Measurements from ENCODE around the gene C12orf56. TPM values are rescaled to one million over a fixed set of nuclear protein-coding genes. Genes with fewer than 3 reads are reported as not detected.

The C12orf56 gene
- total RNA-seq, 1 experiment from 2014 or later: 9.3 TPM

GRCh38 chr12:64427988-64428387, 37.4 kb upstream of the C12orf56 start:
- no peak for TF ChIP-seq CTCF (IDR thresholded peaks at IDR 0.05; ENCODE audit: insufficient read depth in 1 of 2, low read depth in 1 of 2, low read length in 1 of 2, severe bottlenecking in 1 of 2, unreplicated experiment in 1 of 2)
- CTCF ChIA-PET: no interaction called here
- DNase-seq: no peak
- Mint-ChIP-seq H3K27me3 (ENCODE audit: insufficient read depth, unreplicated experiment) (no peaks in the 10 kb centered on the region), H3K27ac (ENCODE audit: unreplicated experiment) (no peak overlapping the region), H3K9me3 (ENCODE audit: unreplicated experiment) (no peaks in the 10 kb centered on the region), H3K4me1 (ENCODE audit: low read depth, unreplicated experiment) (no peaks in the 10 kb centered on the region), H3K36me3 (ENCODE audit: insufficient read depth, unreplicated experiment) (peaks cover 100% of the 10 kb centered on the region), H3K4me3 (ENCODE audit: unreplicated experiment) (no peak overlapping the region)
- intact Hi-C loops (cut with micrococcal nuclease; ENCODE audit: unreplicated experiment): no loop called here
- BruUV-seq (replicated peaks): no TSS peak
- POLR2A ChIA-PET: interaction anchor here (0.7 kb wide), 1 partner anchor 48 kb away, joined by 3 read pairs; no protein-coding TSS in a partner anchor
- Histone ChIP-seq H3K4me1 (no peaks in the 10 kb centered on the region), H3K9me3 (no peaks in the 10 kb centered on the region), H3K36me3 (ENCODE audit: control insufficient read depth, insufficient read depth, low read length) (peaks cover 3% of the 10 kb centered on the region; the same call in 1 of the 2 replicates), H3K27me3 (replicated peaks; ENCODE audit: control insufficient read depth, insufficient read depth, low read length) (no peaks in the 10 kb centered on the region), H3K4me3 (ENCODE audit: low read depth, low read length) (no peak overlapping the region)

DNA sequence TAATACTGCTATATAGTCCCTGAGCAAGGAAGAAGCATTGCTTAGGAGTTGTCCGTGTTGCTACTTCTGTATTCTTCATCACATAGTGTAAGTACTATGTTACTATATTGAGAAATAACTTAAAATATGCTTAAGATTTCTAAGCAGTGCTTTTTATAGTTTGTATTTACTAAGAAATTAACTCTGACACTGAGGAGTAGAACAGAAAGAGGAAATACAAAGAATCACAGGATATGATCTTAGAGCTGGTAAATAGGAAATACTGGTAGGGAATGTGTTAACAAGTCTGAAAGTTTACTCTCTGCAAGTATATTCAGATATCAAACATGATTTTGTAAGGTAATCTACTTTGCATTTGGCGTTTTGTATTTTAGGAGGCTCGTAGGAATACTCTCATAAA, 29.1 kb upstream of the C12orf56 start:
- H3K4me3 Mint-ChIP-seq (ENCODE audit: unreplicated experiment): no peak overlapping the region
- no peaks in the 10 kb centered on the region for H3K9me3 Mint-ChIP-seq (ENCODE audit: unreplicated experiment)
- H3K9me3 ChIP-seq: no peaks in the 10 kb centered on the region
- H3K27me3 ChIP-seq (replicated peaks; ENCODE audit: control insufficient read depth, insufficient read depth, low read length): no peaks in the 10 kb centered on the region
- H3K4me1 ChIP-seq: no peaks in the 10 kb centered on the region
- TF ChIP-seq CTCF (IDR thresholded peaks at IDR 0.05; ENCODE audit: insufficient read depth in 1 of 2, low read depth in 1 of 2, low read length in 1 of 2, severe bottlenecking in 1 of 2, unreplicated experiment in 1 of 2): no peak
- POLR2A ChIA-PET: no interaction called here
- H3K4me1 Mint-ChIP-seq (ENCODE audit: low read depth, unreplicated experiment): no peaks in the 10 kb centered on the region
- H3K27me3 Mint-ChIP-seq (ENCODE audit: insufficient read depth, unreplicated experiment): no peaks in the 10 kb centered on the region
- H3K27ac Mint-ChIP-seq (ENCODE audit: unreplicated experiment): no peak overlapping the region
- DNase-seq: no peak
- no TSS peak for BruUV-seq (replicated peaks)
- H3K36me3 ChIP-seq (ENCODE audit: control insufficient read depth, insufficient read depth, low read length): no peaks in the 10 kb centered on the region; the same call in 1 of the 2 replicates
- no peak overlapping the region for H3K4me3 ChIP-seq (ENCODE audit: low read depth, low read length)
- CTCF ChIA-PET: no interaction called here
- peaks cover 93% of the 10 kb centered on the region for H3K36me3 Mint-ChIP-seq (ENCODE audit: insufficient read depth, unreplicated experiment)
- intact Hi-C loops (cut with micrococcal nuclease; ENCODE audit: unreplicated experiment): no loop called here

GRCh38 chr12:64418209-64418608, 27.7 kb upstream of the C12orf56 start:
- no peak for TF ChIP-seq CTCF (IDR thresholded peaks at IDR 0.05; ENCODE audit: insufficient read depth in 1 of 2, low read depth in 1 of 2, low read length in 1 of 2, severe bottlenecking in 1 of 2, unreplicated experiment in 1 of 2)
- Histone ChIP-seq H3K9me3 (no peaks in the 10 kb centered on the region), H3K27me3 (replicated peaks; ENCODE audit: control insufficient read depth, insufficient read depth, low read length) (no peaks in the 10 kb centered on the region), H3K4me1 (no peaks in the 10 kb centered on the region), H3K36me3 (ENCODE audit: control insufficient read depth, insufficient read depth, low read length) (no peaks in the 10 kb centered on the region; the same call in none of the 2 replicates), H3K4me3 (ENCODE audit: low read depth, low read length) (no peak overlapping the region)
- H3K27me3 Mint-ChIP-seq (ENCODE audit: insufficient read depth, unreplicated experiment): no peaks in the 10 kb centered on the region
- H3K9me3 Mint-ChIP-seq (ENCODE audit: unreplicated experiment): no peaks in the 10 kb centered on the region
- intact Hi-C loops (cut with micrococcal nuclease; ENCODE audit: unreplicated experiment): no loop called here
- H3K36me3 Mint-ChIP-seq (ENCODE audit: insufficient read depth, unreplicated experiment): peaks cover 87% of the 10 kb centered on the region
- H3K4me1 Mint-ChIP-seq (ENCODE audit: low read depth, unreplicated experiment): no peaks in the 10 kb centered on the region
- ChIA-PET POLR2A (no interaction called here), CTCF (no interaction called here)
- DNase-seq: no peak
- no peak overlapping the region for H3K27ac Mint-ChIP-seq (ENCODE audit: unreplicated experiment)
- BruUV-seq (replicated peaks): no TSS peak
- H3K4me3 Mint-ChIP-seq (ENCODE audit: unreplicated experiment): no peak overlapping the region

Measured in Caco-2 (cell line).